Heart left ventricle (tissue), 13 donors: ENCODE results near the gene PACSIN3.

Experiments used
- POLR2A ChIP-seq, 2 donors: fragments of 450-650 bp; IDR thresholded peaks; one replicate each; pipeline ENCODE4 v1.6.1; 2017; ENCODE audit warnings: antibody characterized with exemption in 2 of 2, mild to moderate bottlenecking in 2 of 2, moderate library complexity in 2 of 2
- TF ChIP-seq, protein P1 (sequence below), 12 donors: fragments of 200-600 bp; sonication (generic) in 4 of 12; IDR thresholded peaks; one replicate each; pipeline versions ENCODE4 v1.5.0 to v1.8.0; 2018 to 2022; ENCODE audit warnings: antibody characterized with exemption in 12 of 12, mild to moderate bottlenecking in 5 of 12
- donor health status: ischemic (EF 13 %, LVEDD 7.1; RV severe dilation, severe dysfunction).
- donor health status: DM: no; HTN: yes; CAD: no.
- donor health status: DM: no; HTN: no; CAD: no.
- donor health status: ischemic (EF 25% LVEDD 6.9; RV normal size, moderate dysfunction).
- donor health status: ischemic (EF 25% LVEDD 5.7; RV mildly dilated, moderate dysfunction).
- donor health status: ischemic (EF 35%, LVEDD 5.7; RV mildly dilated, moderate dysfunction).
- donor health status: nonischemic (EF 11% LVEDD 7.7; RV severe dilation, severe dysfunction).
- donor health status: DM: yes; HTN: yes; CAD: no.
- donor health status: PGD.
- donor health status: ischemic (EF 29% LVEDD 5.4; RV normal size, mild dysfunction).
- donor health status: nonischemic (EF 23%, LVEDD 6.1; RV moderate dilation, normal function).

GRCh38 chr11:47184711-47185304 is 1.4 kb downstream of the PACSIN3 start:
- TF ChIP-seq POLR2A (IDR thresholded peaks at IDR 0.05) = no peak
- TF ChIP-seq, protein P1, sequence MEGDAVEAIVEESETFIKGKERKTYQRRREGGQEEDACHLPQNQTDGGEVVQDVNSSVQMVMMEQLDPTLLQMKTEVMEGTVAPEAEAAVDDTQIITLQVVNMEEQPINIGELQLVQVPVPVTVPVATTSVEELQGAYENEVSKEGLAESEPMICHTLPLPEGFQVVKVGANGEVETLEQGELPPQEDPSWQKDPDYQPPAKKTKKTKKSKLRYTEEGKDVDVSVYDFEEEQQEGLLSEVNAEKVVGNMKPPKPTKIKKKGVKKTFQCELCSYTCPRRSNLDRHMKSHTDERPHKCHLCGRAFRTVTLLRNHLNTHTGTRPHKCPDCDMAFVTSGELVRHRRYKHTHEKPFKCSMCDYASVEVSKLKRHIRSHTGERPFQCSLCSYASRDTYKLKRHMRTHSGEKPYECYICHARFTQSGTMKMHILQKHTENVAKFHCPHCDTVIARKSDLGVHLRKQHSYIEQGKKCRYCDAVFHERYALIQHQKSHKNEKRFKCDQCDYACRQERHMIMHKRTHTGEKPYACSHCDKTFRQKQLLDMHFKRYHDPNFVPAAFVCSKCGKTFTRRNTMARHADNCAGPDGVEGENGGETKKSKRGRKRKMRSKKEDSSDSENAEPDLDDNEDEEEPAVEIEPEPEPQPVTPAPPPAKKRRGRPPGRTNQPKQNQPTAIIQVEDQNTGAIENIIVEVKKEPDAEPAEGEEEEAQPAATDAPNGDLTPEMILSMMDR (IDR thresholded peaks at IDR 0.05) = no peak
